HG02938 (cell line): ENCODE results near the gene FRMD4A.

ENCODE experiments used
- ATAC-seq: cut with Tn5 transposase; IDR thresholded peaks from one replicate; pipeline ENCODE4 v1.9.1; 2021; ENCODE audit warnings: mild to moderate bottlenecking, moderate library complexity; ENCODE audit not compliant: unreplicated experiment

Gene FRMD4A

GRCh38 chr10:13612654-13613373, 717.9 kb downstream of the FRMD4A start:
- no peak for ATAC-seq

GRCh38 chr10:13608246-13608853, 722.4 kb downstream of the FRMD4A start:
- ATAC-seq = no peak

GRCh38 chr10:13604357-13605040, 726.2 kb downstream of the FRMD4A start:
- ATAC-seq = no peak

- ATAC-seq = no peak
Measured at GRCh38 chr10:13597909-13598308, 732.8 kb downstream of the FRMD4A start.

- ATAC-seq = no peak
Measured at GRCh38 chr10:13594641-13595040, 736.1 kb downstream of the FRMD4A start.
